Measurements from ENCODE around the gene KCNJ5. TPM values are rescaled to one million over a fixed set of nuclear protein-coding genes. Genes with fewer than 3 reads are reported as not detected.
A peak's percentile ranks its signal among the peaks of the same experiment; 100 is the strongest.

The KCNJ5 gene
- total RNA-seq, 1 experiment from 2014 or later, result 0.17 TPM

GRCh38 chr11:128929468-128929867 is 38.3 kb downstream of the KCNJ5 start:
- ChIA-PET RAD21 (ENCODE audit: low non-redundant PET in 1 of 2, low total read pairs in 2 of 2, uncharacterized antibody in 2 of 2, unreplicated experiment in 2 of 2) (no interaction called here), CTCF (interaction anchor here (0.8 kb wide), 1 partner anchor 23 kb away, joined by 3 read pairs; no protein-coding TSS in a partner anchor), POLR2A (no interaction called here)
- Histone ChIP-seq H3K79me2 (ENCODE audit: insufficient read depth, low read length) (no peaks in the 10 kb centered on the region), H3K4me3 (replicated peaks in 1 of 2; ENCODE audit: low read depth in 1 of 2, low read length in 2 of 2) (no peak overlapping the region), H3K4me1 (ENCODE audit: control insufficient read depth in 1 of 2, insufficient read depth in 2 of 2, low read length in 2 of 2) (no peaks in the 10 kb centered on the region), H3K27ac (ENCODE audit: low read depth, low read length) (no peak overlapping the region), H3K9ac (ENCODE audit: low read length) (no peak overlapping the region), H2AFZ (ENCODE audit: low read depth, low read length, poor library complexity, severe bottlenecking) (no peak overlapping the region), H3K9me3 (ENCODE audit: control insufficient read depth in 1 of 2, insufficient read depth in 1 of 2, low read depth in 1 of 2, low read length in 2 of 2) (no peaks in the 10 kb centered on the region), H3K27me3 (ENCODE audit: insufficient read depth, low read length) (no peaks in the 10 kb centered on the region), H3K36me3 (ENCODE audit: control insufficient read depth in 1 of 2, insufficient read depth in 2 of 2, low read length in 2 of 2) (no peaks in the 10 kb centered on the region), H3K9me2 (ENCODE audit: insufficient read depth) (no peaks in the 10 kb centered on the region), H3K4me2 (ENCODE audit: low read length) (no peak overlapping the region), H4K20me1 (ENCODE audit: insufficient read depth) (no peaks in the 10 kb centered on the region)
- 0 out of 2 replicates have a peak, but pooled peaks have one; percentile 18 for ATAC-seq
- no peak for DNase-seq (ENCODE audit: low read depth, low spot score)
- no TSS peak for BruUV-seq (replicated peaks)
- intact Hi-C loops (cut with micrococcal nuclease), result no loop called here
- TF ChIP-seq FOSL1 (IDR thresholded peaks at IDR 0.05; ENCODE audit: low read depth) (no peak), EZH2phosphoT487 (IDR thresholded peaks at IDR 0.05; ENCODE audit: borderline replicate concordance) (no peak), SRF (IDR thresholded peaks at IDR 0.05; ENCODE audit: low read depth) (no peak), CEBPB (IDR thresholded peaks at IDR 0.05; ENCODE audit: low read depth) (no peak), EGR1 (IDR thresholded peaks at IDR 0.05; ENCODE audit: low read depth) (no peak), CTCF (IDR thresholded peaks at IDR 0.05 in 2 of 3, conservative IDR thresholded peaks at IDR 0.05 in 1 of 3; ENCODE audit: borderline replicate concordance in 1 of 3, insufficient read depth in 1 of 3, low read depth in 2 of 3, low read length in 2 of 3) (no peak), JUND (IDR thresholded peaks at IDR 0.05) (no peak), ZFX (IDR thresholded peaks at IDR 0.05) (no peak)

GRCh38 chr11:128929991-128930390 is 38.8 kb downstream of the KCNJ5 start:
- Histone ChIP-seq H3K9ac (ENCODE audit: low read length) (no peak overlapping the region), H3K9me2 (ENCODE audit: insufficient read depth) (no peaks in the 10 kb centered on the region), H3K36me3 (ENCODE audit: control insufficient read depth in 1 of 2, insufficient read depth in 2 of 2, low read length in 2 of 2) (no peaks in the 10 kb centered on the region), H2AFZ (ENCODE audit: low read depth, low read length, poor library complexity, severe bottlenecking) (no peak overlapping the region), H3K4me3 (replicated peaks in 1 of 2; ENCODE audit: low read depth in 1 of 2, low read length in 2 of 2) (no peak overlapping the region), H3K4me2 (ENCODE audit: low read length) (no peak overlapping the region), H3K79me2 (ENCODE audit: insufficient read depth, low read length) (no peaks in the 10 kb centered on the region), H3K9me3 (ENCODE audit: control insufficient read depth in 1 of 2, insufficient read depth in 1 of 2, low read depth in 1 of 2, low read length in 2 of 2) (no peaks in the 10 kb centered on the region), H3K27ac (ENCODE audit: low read depth, low read length) (no peak overlapping the region), H4K20me1 (ENCODE audit: insufficient read depth) (no peaks in the 10 kb centered on the region), H3K4me1 (ENCODE audit: control insufficient read depth in 1 of 2, insufficient read depth in 2 of 2, low read length in 2 of 2) (no peaks in the 10 kb centered on the region), H3K27me3 (ENCODE audit: insufficient read depth, low read length) (no peaks in the 10 kb centered on the region)
- BruUV-seq (replicated peaks), result no TSS peak
- DNase-seq (ENCODE audit: low read depth, low spot score) (no peak), ATAC-seq (no peak)
- no peak for TF ChIP-seq SIN3A (IDR thresholded peaks at IDR 0.05; ENCODE audit: low read depth)
- no peak for TF ChIP-seq SP1 (IDR thresholded peaks at IDR 0.05; ENCODE audit: low read depth)
- TF ChIP-seq ZNF274 (IDR thresholded peaks at IDR 0.05; ENCODE audit: low read depth, low read length), result no peak
- no peak for TF ChIP-seq EZH2 (IDR thresholded peaks at IDR 0.05)
- TF ChIP-seq TCF7L2 (IDR thresholded peaks at IDR 0.05; ENCODE audit: borderline replicate concordance, extremely low read depth, insufficient read depth, insufficient read length), result no peak
- TF ChIP-seq ZFX (IDR thresholded peaks at IDR 0.05), result no peak
- no peak for TF ChIP-seq EZH2phosphoT487 (IDR thresholded peaks at IDR 0.05; ENCODE audit: borderline replicate concordance)
- no peak for TF ChIP-seq CBX3 (IDR thresholded peaks at IDR 0.05; ENCODE audit: low read depth)
- TF ChIP-seq ZBTB33 (IDR thresholded peaks at IDR 0.05; ENCODE audit: extremely low read depth, insufficient replicate concordance, low read length), result no peak
- no peak for TF ChIP-seq EGR1 (IDR thresholded peaks at IDR 0.05; ENCODE audit: low read depth)
- TF ChIP-seq CEBPB (IDR thresholded peaks at IDR 0.05; ENCODE audit: low read depth), result no peak
- TF ChIP-seq CTCF (IDR thresholded peaks at IDR 0.05 in 2 of 3, conservative IDR thresholded peaks at IDR 0.05 in 1 of 3; ENCODE audit: borderline replicate concordance in 1 of 3, insufficient read depth in 1 of 3, low read depth in 2 of 3, low read length in 2 of 3), result no peak
- CTCF ChIA-PET, result no interaction called here
- RAD21 ChIA-PET (ENCODE audit: low non-redundant PET in 1 of 2, low total read pairs in 2 of 2, uncharacterized antibody in 2 of 2, unreplicated experiment in 2 of 2), result no interaction called here
- intact Hi-C loops (cut with micrococcal nuclease), result no loop called here
- POLR2A ChIA-PET, result no interaction called here
